GM23338 (cell line): ENCODE data around the gene ADAM8. TPM values are rescaled to one million over a fixed set of nuclear protein-coding genes. Genes with fewer than 3 reads are reported as not detected.

Experiments used
- ATAC-seq: fragments of 200-7000 bp; cut with Tn5 transposase; 3 replicates; pipeline ENCODE4 v1.9.1; 2020
- DNase-seq: peaks from one replicate; pipeline ENCODE4 v3.0.0-alpha.2; 2015; ENCODE audit warnings: low spot score
- H2AFZ ChIP-seq: fragments of 200-600 bp; sonication (generic); 2 replicates; pipeline ENCODE4 v1.8.0; 2016; ENCODE audit warnings: antibody characterized with exemption, mild to moderate bottlenecking, moderate library complexity
- H3F3A ChIP-seq: fragments of 200-600 bp; sonication (generic); replicated peaks from 2 replicates; pipeline ENCODE4 v1.8.0; 2017; ENCODE audit warnings: antibody characterized with exemption, mixed run types, low read depth
- H3K27ac ChIP-seq: fragments of 200-600 bp; sonication (generic); 2 replicates; pipeline ENCODE4 v1.6.1; 2016; ENCODE audit warnings: low read depth
- H3K27me3 ChIP-seq: fragments of 200-600 bp; sonication (generic); 2 replicates; pipeline ENCODE4 v1.8.0; 2016; ENCODE audit warnings: mild to moderate bottlenecking, mixed run types, moderate library complexity; ENCODE audit not compliant: insufficient read depth
- H3K36me3 ChIP-seq: fragments of 200-600 bp; sonication (generic); 2 replicates; pipeline ENCODE4 v1.8.0; 2016; ENCODE audit warnings: mild to moderate bottlenecking; ENCODE audit not compliant: insufficient read depth
- H3K4me1 ChIP-seq: fragments of 200-600 bp; sonication (generic); 2 replicates; pipeline ENCODE4 v1.8.0; 2016; ENCODE audit warnings: mild to moderate bottlenecking, moderate library complexity; ENCODE audit not compliant: insufficient read depth
- H3K4me2 ChIP-seq: fragments of 200-600 bp; sonication (generic); 2 replicates; pipeline ENCODE4 v1.7.1; 2017; ENCODE audit warnings: mixed run types
- H3K4me3 ChIP-seq: fragments of 200-600 bp; sonication (generic); 2 replicates; pipeline ENCODE4 v1.6.1; 2016; ENCODE audit warnings: mixed run types
- H3K79me2 ChIP-seq: fragments of 200-600 bp; sonication (generic); replicated peaks from 2 replicates; pipeline ENCODE4 v1.8.0; 2017; ENCODE audit warnings: mild to moderate bottlenecking; ENCODE audit not compliant: insufficient read depth
- H3K9me2 ChIP-seq: fragments of 200-600 bp; sonication (generic); 2 replicates; pipeline ENCODE4 v1.8.0; 2017; ENCODE audit not compliant: insufficient read depth
- H4K20me1 ChIP-seq: fragments of 200-600 bp; sonication (generic); replicated peaks from 2 replicates; pipeline ENCODE4 v1.8.0; 2017; ENCODE audit warnings: mild to moderate bottlenecking; ENCODE audit not compliant: insufficient read depth
- H3K27ac Mint-ChIP-seq: 2 replicates; pipeline ENCODE4 v1.8.0; 2020; ENCODE audit warnings: inconsistent platforms, mild to moderate bottlenecking, moderate library complexity, mixed read lengths
- H3K27me3 Mint-ChIP-seq: 3 replicates; pipeline ENCODE4 v1.8.0; 2022; ENCODE audit warnings: low read depth, mild to moderate bottlenecking, moderate library complexity, mixed read lengths, inconsistent platforms; ENCODE audit not compliant: insufficient read depth, poor library complexity
- H3K36me3 Mint-ChIP-seq: 3 replicates; pipeline ENCODE4 v1.8.0; 2021; ENCODE audit warnings: low read depth, mild to moderate bottlenecking, inconsistent platforms, moderate library complexity, mixed read lengths
- H3K4me1 Mint-ChIP-seq: 3 replicates; pipeline ENCODE4 v1.8.0; 2020; ENCODE audit warnings: mild to moderate bottlenecking, inconsistent platforms, mixed read lengths
- H3K4me3 Mint-ChIP-seq: 3 replicates; pipeline ENCODE4 v1.8.0; 2021; ENCODE audit warnings: moderate library complexity, mild to moderate bottlenecking, inconsistent platforms, mixed read lengths
- H3K9me3 Mint-ChIP-seq: 3 replicates; pipeline ENCODE4 v1.8.0; 2020; ENCODE audit warnings: moderate library complexity, mild to moderate bottlenecking, inconsistent platforms, mixed read lengths
- EZH2phosphoT487 ChIP-seq: fragments of 200-600 bp; sonication (generic); IDR thresholded peaks from one replicate; pipeline ENCODE4 v1.8.1; 2018; ENCODE audit warnings: antibody characterized with exemption; ENCODE audit not compliant: unreplicated experiment
- NANOG ChIP-seq: IDR thresholded peaks from 2 replicates; pipeline ENCODE4 v1.6.1; 2016; ENCODE audit warnings: antibody characterized with exemption, borderline replicate concordance
- POLR2AphosphoS5 ChIP-seq: IDR thresholded peaks from 2 replicates; pipeline ENCODE4 v1.6.1; 2016; ENCODE audit warnings: antibody characterized with exemption, low read depth
- STAT1 ChIP-seq: IDR thresholded peaks from one replicate; pipeline ENCODE4 v1.6.1; 2016; ENCODE audit warnings: antibody characterized with exemption; ENCODE audit not compliant: unreplicated experiment
- ZNF114 ChIP-seq: fragments of 250-450 bp; sonication (Bioruptor Pico); IDR thresholded peaks from 2 replicates; pipeline ENCODE4 v1.5.0; 2020; ENCODE audit warnings: mild to moderate bottlenecking, moderate library complexity
- polyA plus RNA-seq: library from polyadenylated mRNA; unstranded; fragments of >200 nt; fragmentation: Nextera tagmentation; extraction: Ambion mirVana; gene quantifications from 2 replicates; pipeline ENCODE4 v1.2.1, GENCODE V29; 2016
- total RNA-seq: library from RNA; depleted of rRNA; stranded (reverse); fragments of >200 nt; shearing (Covaris generic); gene quantifications from 2 replicates; pipeline ENCODE4 v1.2.3, GENCODE V29; 2014
- TF ChIP-seq, protein P1 (sequence below): IDR thresholded peaks from one replicate; pipeline ENCODE4 v1.6.1; 2018; ENCODE audit warnings: antibody characterized with exemption; ENCODE audit not compliant: unreplicated experiment
- TF ChIP-seq, protein P2 (sequence below), 2 experiments: fragments of 200-600 bp in 1 of 2; sonication (generic) in 1 of 2; conservative IDR thresholded peaks; 2 replicates each; pipeline versions ENCODE4 v1.5.1 to v1.6.1; 2016 to 2017; ENCODE audit warnings: antibody characterized with exemption in 2 of 2, low read depth in 2 of 2, mild to moderate bottlenecking in 2 of 2, moderate library complexity in 1 of 2

Gene ADAM8
- total and polyA plus RNA-seq, 2 experiments from 2014 or later = 1.9 to 5.5 TPM

DNA sequence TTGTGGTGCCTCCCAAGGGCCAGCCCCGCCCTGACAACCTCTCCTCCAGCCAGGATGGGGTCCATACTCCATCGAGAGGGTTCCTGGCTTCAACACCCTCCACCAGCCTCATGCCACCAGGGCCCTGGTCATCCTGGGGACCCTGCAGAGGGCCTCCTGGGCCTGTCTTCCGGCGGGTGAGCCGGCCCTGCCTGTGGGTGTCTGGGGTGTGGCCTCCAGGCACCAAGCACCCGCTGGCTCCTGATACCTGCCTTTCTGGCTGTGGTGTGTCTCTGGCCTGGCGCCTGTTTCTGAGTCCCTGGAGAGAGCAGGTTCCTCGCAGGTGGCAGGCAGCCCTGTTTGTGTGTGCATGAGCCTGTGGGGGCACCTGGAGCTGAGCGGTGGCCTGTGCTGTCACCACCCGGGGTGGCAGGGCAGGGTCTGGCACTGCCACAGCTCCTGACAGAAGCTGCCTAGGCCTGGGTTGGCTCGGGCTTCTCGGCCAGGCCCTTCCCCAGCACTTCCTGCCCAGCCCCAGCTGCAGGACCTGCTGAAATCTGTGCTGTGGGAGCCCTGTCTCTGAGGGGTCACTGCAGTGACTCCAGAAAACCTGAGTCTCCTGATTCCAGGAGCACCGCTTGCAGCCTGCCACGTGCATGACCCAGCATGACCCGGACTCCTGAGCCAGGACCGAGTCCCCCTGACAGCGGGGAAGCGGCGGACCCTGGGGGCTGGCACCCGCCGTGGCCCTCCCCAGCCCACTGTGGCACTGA lies 18.4 kb downstream of the ADAM8 start (continued):
- TF ChIP-seq, protein P1, sequence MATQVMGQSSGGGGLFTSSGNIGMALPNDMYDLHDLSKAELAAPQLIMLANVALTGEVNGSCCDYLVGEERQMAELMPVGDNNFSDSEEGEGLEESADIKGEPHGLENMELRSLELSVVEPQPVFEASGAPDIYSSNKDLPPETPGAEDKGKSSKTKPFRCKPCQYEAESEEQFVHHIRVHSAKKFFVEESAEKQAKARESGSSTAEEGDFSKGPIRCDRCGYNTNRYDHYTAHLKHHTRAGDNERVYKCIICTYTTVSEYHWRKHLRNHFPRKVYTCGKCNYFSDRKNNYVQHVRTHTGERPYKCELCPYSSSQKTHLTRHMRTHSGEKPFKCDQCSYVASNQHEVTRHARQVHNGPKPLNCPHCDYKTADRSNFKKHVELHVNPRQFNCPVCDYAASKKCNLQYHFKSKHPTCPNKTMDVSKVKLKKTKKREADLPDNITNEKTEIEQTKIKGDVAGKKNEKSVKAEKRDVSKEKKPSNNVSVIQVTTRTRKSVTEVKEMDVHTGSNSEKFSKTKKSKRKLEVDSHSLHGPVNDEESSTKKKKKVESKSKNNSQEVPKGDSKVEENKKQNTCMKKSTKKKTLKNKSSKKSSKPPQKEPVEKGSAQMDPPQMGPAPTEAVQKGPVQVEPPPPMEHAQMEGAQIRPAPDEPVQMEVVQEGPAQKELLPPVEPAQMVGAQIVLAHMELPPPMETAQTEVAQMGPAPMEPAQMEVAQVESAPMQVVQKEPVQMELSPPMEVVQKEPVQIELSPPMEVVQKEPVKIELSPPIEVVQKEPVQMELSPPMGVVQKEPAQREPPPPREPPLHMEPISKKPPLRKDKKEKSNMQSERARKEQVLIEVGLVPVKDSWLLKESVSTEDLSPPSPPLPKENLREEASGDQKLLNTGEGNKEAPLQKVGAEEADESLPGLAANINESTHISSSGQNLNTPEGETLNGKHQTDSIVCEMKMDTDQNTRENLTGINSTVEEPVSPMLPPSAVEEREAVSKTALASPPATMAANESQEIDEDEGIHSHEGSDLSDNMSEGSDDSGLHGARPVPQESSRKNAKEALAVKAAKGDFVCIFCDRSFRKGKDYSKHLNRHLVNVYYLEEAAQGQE = no peak
- TF ChIP-seq NANOG = no peak
- no peak for TF ChIP-seq STAT1
- TF ChIP-seq ZNF114 (CRISPR knock-in tag) = no peak
- no peak for TF ChIP-seq EZH2phosphoT487

DNA sequence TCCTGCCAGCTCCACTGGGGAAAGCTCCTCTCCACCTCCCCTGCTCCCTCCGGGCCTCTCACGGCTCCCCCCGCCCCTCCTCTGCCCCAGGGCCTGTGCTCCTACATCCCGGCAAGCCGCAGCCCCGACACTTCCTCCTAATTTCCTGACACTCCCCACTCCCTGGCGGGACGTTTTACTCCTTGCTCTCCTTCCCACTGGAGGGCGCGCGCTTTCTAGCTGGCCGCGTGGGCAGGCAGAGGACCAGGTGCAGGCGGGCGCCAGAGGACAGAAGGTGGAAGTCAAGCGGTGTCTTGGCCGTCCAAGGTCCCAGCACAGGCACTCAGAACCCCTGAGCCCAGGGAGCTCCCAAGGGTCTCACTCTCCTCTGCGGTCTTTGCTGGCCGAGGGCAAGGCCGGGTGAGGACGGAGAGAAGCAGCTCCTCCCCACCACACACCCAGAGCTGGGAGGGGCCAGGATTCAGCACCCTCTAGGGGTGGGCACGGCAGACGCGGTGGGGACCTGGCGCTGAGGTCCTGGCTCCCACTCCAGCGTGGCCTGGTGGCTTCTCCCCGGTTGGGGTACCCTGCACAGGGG lies 19.1 kb downstream of the ADAM8 start:
- TF ChIP-seq EZH2phosphoT487 = no peak
- TF ChIP-seq, protein P2, sequence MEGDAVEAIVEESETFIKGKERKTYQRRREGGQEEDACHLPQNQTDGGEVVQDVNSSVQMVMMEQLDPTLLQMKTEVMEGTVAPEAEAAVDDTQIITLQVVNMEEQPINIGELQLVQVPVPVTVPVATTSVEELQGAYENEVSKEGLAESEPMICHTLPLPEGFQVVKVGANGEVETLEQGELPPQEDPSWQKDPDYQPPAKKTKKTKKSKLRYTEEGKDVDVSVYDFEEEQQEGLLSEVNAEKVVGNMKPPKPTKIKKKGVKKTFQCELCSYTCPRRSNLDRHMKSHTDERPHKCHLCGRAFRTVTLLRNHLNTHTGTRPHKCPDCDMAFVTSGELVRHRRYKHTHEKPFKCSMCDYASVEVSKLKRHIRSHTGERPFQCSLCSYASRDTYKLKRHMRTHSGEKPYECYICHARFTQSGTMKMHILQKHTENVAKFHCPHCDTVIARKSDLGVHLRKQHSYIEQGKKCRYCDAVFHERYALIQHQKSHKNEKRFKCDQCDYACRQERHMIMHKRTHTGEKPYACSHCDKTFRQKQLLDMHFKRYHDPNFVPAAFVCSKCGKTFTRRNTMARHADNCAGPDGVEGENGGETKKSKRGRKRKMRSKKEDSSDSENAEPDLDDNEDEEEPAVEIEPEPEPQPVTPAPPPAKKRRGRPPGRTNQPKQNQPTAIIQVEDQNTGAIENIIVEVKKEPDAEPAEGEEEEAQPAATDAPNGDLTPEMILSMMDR (conservative IDR thresholded peaks at IDR 0.05; ENCODE audit: low read depth in 2 of 2) = peak in 1 of 2 experiments; percentile 59; a peak in 3 of 4 replicates
- no peak for TF ChIP-seq POLR2AphosphoS5
- no peaks in the 10 kb centered on the region; the same call in 2 of the 3 replicates for H3K36me3 Mint-ChIP-seq
- H4K20me1 ChIP-seq = no peaks in the 10 kb centered on the region
- H3K36me3 ChIP-seq = no peaks in the 10 kb centered on the region
- H3K9me2 ChIP-seq = no peaks in the 10 kb centered on the region
- H3K27ac ChIP-seq = no peak overlapping the region
- H3K27me3 ChIP-seq = peaks cover 4% of the 10 kb centered on the region
- no peaks in the 10 kb centered on the region for H3K79me2 ChIP-seq
- peaks cover 13% of the 10 kb centered on the region for H3K4me1 ChIP-seq
- no peaks in the 10 kb centered on the region; the same call in 1 of the 3 replicates for H3K9me3 Mint-ChIP-seq
- peak overlapping the region; percentile 68 for H3K4me3 Mint-ChIP-seq
- H2AFZ ChIP-seq = peak overlapping the region; percentile 95
- peak overlapping the region; percentile 60 for H3K4me3 ChIP-seq
- peak; percentile 82 for DNase-seq
- H3K27ac Mint-ChIP-seq = no peak overlapping the region
- H3K27me3 Mint-ChIP-seq = peaks cover 18% of the 10 kb centered on the region
- ATAC-seq = peak; percentile 72
- H3K4me1 Mint-ChIP-seq = peaks cover 12% of the 10 kb centered on the region
- H3K4me2 ChIP-seq = peak overlapping the region; percentile 84
- no peaks in the 10 kb centered on the region for H3F3A ChIP-seq
